Measurements from ENCODE around the gene CYB5R3.
"Not testable (repeated sequence)": the region's sequence is repeated elsewhere in the genome, so short reads cannot be mapped to it uniquely, and the experiment has no call there.

CYB5R3 gene

DNA sequence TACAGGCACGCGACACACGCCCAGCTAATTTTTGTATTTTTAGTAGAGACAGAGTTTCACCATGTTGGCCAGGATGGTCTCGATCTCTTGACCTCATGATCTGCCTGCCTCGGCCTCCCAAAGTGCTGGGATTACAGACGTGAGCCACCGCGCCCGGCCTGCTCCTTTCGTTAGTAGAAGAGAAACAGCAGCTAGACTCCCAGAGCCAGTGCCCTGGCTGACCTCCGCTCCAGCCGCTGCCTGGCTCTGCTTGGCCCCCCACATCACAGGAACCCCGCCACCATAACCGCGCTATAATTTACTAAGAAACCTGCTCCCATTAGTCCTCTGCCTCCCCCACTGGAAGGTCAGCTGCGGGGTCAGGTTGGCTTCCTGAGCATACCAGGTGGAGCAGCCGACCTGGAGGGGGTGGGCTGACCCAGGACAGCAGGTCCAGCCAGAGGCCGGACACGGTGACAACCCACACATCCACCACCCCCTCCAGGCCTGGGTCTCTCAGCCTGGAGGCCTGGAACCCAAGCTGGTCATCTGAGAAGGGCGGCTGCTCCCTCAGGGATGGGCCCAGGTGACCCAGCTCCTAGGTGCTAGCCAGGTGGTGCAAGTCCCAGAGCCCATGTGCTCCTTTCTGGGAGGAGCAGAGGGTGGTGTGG, 27.0 kb downstream of the CYB5R3 start:
- no peak for DNase-seq

DNA sequence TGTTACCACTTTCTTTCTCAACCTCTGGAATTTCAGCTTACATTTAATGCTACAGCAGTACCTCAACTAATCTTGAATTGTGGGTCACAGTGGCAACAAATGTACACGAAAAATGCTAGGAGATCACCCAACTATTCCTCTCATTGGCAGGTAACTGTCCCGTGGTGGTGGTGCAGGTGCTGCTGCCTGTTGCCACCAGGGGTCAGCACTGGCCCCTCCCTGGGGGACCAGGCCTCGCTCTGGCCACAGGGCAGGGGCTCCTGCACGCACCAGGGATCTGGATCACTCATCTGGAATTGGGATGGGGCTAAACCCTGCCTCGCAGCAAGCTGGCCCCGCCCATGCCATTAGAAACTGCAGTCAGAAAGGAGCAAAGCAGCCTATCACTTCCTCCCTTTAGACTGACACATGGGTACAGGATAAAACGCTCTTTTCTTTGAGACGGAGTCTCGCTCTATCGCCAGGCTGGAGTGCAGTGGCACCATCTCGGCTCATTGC, 27.6 kb downstream of the CYB5R3 start:
- DNase-seq: peak; percentile 56

- DNase-seq: no peak
Observed at GRCh38 chr22:42620084-42620483, 29.1 kb downstream of the CYB5R3 start.

DNA sequence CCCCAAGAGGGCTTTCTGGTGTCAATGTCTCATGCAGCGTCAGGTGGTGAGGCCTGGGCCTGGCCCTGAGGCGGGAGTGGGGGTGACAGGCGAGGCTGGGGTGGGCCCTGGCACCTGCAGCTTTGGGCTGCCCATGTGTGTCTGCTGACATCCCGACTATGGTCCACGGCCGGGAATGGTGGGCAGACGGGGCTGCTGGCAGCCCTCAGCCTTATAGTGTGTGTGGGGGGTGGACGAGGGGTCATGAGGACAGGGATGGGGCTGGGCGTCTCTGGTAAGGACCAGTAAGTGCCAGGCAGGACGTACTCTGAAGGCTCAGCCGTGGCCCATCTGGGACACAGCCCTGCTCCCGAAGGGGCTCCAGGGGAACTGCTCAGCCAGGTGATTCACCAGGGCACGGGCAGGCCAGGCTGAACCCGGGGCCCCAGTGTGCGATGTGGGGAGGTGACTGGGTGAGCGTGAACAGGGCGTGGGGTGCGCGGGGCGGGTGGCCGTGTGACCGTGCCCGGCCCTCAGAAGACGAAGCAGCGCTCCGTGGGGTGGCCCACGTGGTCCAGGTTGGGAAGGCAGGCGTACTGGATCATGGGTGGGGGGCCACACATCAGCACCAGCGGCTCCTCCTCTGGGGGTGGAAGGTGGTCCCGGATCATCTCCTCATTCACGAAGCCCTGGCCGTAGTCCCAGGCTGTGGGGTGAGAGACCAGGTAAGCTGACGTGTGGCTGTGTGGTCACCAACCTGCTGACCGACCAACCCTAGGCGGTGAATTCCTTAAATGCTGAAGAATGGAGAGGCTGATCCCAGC, 29.7 kb downstream of the CYB5R3 start:
- DNase-seq: peak; percentile 14

DNA sequence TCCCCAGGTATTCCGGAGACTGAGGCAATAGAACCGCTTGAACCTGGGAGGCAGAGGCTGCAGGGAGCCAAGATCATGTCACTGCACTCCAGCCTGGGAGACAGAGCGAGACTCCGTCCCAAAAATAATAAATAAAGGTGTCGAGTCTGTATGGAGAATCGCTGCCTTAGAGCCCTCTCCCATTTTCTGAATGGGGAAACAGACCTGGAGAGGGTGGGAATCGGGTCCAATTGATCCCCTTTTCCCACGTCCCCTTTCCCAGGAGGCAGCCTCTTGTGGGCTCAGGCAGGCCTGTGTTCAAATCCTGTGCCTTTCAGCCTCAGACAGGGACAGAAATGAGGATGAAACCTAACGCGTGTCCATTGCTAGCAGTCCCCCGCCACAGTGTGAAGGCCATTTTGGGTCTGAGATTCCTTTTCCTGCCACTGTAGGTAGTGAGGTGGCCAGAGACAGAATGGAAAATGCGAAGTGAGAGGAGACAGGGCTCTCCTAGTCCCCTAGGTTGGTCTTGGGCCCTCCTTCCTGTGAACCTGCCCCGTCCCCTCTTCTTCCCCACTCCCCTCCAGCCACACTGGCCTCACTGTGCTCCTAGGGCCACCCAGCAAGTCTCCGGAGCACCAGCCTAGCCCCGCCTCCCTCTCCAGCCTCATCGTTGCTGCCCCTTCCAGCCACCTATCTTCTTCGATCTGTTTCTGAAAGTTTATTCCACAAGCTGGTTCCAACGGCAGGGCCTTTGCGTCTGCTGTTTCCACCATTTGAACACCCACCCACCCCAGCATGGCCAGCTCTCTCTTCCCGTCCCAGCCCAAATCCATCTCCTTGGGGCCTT, 31.8 kb downstream of the CYB5R3 start:
- DNase-seq: no peak

GRCh38 chr22:42615860-42616175, 33.4 kb downstream of the CYB5R3 start:
- DNase-seq: not testable (repeated sequence)

DNA sequence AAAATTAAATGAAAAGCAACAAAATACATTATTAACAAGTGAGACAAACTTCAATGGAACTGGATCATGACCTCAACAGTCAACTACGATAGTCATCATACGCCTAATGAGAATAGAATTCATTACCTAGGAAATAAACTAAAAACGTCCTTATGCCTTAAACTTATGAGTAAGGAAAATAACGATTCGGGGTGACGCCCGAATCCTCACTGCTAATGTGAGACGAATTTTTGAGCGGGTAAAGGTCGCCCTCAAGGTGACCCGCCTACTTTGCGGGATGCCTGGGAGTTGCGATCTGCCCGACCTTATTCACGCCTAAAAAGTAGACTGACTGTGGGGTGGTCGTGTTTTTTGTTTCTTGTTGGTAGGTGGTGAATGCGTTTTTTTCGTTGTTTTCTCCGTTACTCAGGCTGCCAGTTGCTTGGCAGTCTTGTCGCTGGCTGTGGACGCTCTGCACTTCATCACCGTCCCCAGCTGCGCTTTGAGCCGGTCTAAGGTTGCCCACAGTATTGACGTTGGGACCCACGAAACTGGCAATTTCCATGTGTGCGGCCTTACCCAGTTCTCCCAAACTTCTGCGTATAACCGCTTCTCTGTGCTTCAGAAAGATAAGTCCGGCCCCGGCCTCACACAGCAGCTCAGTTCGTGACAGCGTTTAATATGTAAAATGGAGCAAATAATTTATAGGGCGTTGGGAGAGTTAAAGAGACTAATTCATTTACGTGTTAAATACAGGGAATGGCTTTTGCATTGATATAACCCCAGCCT, 33.9 kb downstream of the CYB5R3 start:
- DNase-seq: peak; percentile 75

GRCh38 chr22:42614312-42615091, 34.7 kb downstream of the CYB5R3 start, which contains the start of gene POLDIP3:
TSS of gene POLDIP3 (minus strand) at chr22:42614883. CDS start at chr22:42614857, 26 bp downstream.
- peak; percentile 99 for DNase-seq

DNA sequence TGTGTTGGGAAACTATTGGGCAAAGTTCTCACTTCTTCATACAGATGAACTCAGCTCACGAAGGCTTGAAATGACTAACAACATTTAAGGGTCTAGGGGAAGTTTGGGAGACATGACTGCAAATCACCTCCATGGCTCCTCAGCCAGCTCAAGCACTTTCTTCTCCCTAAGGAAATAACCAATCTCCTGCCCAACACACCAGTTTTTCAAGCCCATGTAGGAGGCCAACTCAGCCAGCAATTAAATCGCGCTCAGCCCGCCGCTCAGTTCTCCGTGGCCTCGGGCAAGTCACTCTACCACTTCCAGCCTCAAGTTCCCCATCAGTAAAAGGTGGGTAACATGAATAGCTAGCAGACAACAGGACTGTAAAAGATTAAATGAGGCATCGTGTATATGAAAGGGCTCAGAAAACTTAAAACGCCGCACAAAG, 35.3 kb downstream of the CYB5R3 start:
- DNase-seq: no peak

DNA sequence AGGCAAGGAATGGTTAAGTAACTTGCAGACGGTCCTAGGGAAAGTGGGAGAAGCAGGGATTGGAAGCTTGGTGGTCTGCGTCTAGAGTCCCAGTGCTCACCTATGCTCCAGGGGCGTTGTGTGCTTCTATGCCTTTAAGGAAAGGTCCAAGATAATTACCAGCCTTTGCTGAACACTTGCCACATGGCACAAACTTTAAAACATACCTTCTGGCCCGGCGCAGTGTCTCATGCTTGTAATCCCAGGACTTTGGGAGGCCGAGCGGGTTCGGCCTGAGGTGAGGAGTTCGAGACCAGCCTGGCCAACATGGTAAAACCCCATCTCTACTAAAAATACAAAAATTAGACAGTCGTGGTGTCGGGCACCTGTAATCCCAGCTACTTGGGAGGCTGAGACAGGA, 36.9 kb downstream of the CYB5R3 start:
- no peak for DNase-seq

DNA sequence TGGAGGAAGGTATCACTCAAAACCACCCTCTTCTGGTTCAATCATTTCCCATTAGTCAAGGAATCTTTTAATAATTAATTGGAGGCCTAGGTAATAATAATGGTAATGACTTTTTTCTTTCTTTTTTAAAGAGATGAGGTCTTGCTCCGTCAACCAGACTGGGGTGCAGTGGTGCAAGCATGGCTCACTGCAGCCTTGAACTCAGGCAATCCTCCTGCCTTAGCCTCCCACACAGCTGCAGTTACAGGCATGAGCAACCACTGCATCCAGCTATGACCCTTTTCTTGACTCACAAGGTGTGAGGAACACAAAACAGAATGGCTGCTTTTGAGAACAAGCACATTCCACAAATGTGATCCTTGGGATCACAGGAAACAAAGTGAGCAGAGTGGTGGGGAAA, 38.1 kb downstream of the CYB5R3 start:
- no peak for DNase-seq

GRCh38 chr22:42610186-42610585, 39.0 kb downstream of the CYB5R3 start:
- DNase-seq: no peak

GRCh38 chr22:42608823-42609361, 40.3 kb downstream of the CYB5R3 start:
- DNase-seq: no peak

- DNase-seq: no peak
Observed at GRCh38 chr22:42608136-42608822, 40.9 kb downstream of the CYB5R3 start.

DNA sequence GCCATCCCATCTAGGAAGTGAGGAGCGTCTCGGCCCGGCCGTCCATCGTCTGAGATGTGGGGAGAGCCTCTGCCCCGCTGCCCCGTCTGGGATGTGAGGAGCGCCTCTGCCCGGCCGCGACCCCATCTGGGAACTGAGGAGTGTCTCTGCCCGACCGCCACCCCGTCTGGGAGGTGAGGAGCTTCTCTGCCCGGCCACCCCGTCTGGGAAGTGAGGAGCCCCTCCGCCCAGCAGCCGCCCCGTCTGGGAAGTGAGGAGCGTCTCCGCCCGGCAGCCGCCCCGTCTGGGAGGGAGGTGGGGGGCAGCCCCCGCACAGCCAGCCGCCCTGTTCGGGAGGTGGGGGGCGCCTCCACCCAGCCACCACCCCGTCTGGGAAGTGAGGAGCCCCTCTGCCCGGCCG, 41.6 kb downstream of the CYB5R3 start:
- DNase-seq: not testable (repeated sequence)

- DNase-seq: no peak
Observed at GRCh38 chr22:42604403-42604802, 44.8 kb downstream of the CYB5R3 start.

- no peak for DNase-seq
Observed at GRCh38 chr22:42603427-42603826, 45.8 kb downstream of the CYB5R3 start.

GRCh38 chr22:42602470-42602869, 46.7 kb downstream of the CYB5R3 start:
- DNase-seq: no peak

GRCh38 chr22:42601879-42602465, 47.2 kb downstream of the CYB5R3 start:
- no peak for DNase-seq

- no peak for DNase-seq
Observed at GRCh38 chr22:42596863-42597530, 52.2 kb downstream of the CYB5R3 start.
